Sigmoid colon (tissue), 4 donors: ENCODE results near the gene COPZ2.

Source experiments
- EP300 ChIP-seq, 4 donors: sonication (generic); formaldehyde crosslinking; IDR thresholded peaks; one replicate each; pipeline ENCODE4 v1.6.1; 2017; ENCODE audit warnings: antibody characterized with exemption in 4 of 4
- TF ChIP-seq, protein P1 (sequence below), 4 experiments: fragments of 450-650 bp in 3 of 4; fragments of 200-600 bp in 1 of 4; IDR thresholded peaks; one replicate each; pipeline ENCODE4 v1.5.1; 2016 to 2019; ENCODE audit warnings: antibody characterized with exemption in 4 of 4, mild to moderate bottlenecking in 3 of 4, moderate library complexity in 2 of 4

DNA sequence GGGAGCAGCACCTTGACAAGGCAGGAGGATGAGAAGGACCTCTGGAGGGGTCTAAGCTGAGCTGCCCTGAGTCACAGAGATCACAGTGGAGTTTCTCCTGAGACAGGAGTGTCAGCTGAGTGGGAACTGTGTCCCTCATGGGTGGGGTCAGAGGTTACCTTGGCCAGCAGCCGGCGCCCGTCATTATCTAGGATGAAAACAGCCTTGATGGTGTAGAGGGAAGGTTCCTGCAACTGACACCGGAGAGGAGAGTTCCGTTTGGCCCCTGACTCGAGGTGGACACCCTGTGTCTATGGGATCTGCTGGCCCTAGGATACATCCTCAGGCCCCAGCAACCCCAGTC, 933 bp downstream of the COPZ2 start:
- no peak for TF ChIP-seq EP300 (IDR thresholded peaks at IDR 0.05)
- TF ChIP-seq, protein P1, sequence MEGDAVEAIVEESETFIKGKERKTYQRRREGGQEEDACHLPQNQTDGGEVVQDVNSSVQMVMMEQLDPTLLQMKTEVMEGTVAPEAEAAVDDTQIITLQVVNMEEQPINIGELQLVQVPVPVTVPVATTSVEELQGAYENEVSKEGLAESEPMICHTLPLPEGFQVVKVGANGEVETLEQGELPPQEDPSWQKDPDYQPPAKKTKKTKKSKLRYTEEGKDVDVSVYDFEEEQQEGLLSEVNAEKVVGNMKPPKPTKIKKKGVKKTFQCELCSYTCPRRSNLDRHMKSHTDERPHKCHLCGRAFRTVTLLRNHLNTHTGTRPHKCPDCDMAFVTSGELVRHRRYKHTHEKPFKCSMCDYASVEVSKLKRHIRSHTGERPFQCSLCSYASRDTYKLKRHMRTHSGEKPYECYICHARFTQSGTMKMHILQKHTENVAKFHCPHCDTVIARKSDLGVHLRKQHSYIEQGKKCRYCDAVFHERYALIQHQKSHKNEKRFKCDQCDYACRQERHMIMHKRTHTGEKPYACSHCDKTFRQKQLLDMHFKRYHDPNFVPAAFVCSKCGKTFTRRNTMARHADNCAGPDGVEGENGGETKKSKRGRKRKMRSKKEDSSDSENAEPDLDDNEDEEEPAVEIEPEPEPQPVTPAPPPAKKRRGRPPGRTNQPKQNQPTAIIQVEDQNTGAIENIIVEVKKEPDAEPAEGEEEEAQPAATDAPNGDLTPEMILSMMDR (IDR thresholded peaks at IDR 0.05) = no peak
